A549 (cell line): ENCODE results near the gene SRF.

Experiments used
- BCL3 ChIP-seq: fragments of >200 bp; sonication (Bioruptor Twin); formaldehyde crosslinking; IDR thresholded peaks from 3 replicates; pipeline ENCODE4 v1.6.1; 2016
- CTCF ChIP-seq: fragments of >200 bp; sonication (Bioruptor Twin); formaldehyde crosslinking; IDR thresholded peaks from 3 replicates; pipeline ENCODE4 v1.5.1; 2016
- E2F6 ChIP-seq: IDR thresholded peaks from 2 replicates; pipeline ENCODE4 v1.6.1; 2012; ENCODE audit warnings: low read depth, borderline replicate concordance
- HMGXB4 ChIP-seq: fragments of 250-450 bp; sonication (Bioruptor Pico); IDR thresholded peaks from 2 replicates; pipeline ENCODE4 v1.5.0; 2021; ENCODE audit warnings: mild to moderate bottlenecking, moderate library complexity, borderline replicate concordance
- MAFK ChIP-seq: fragments of 450-650 bp; IDR thresholded peaks from 2 replicates; pipeline ENCODE4 v1.6.1; 2014; ENCODE audit not compliant: partially characterized antibody
- POLR2A ChIP-seq: IDR thresholded peaks from 2 replicates; pipeline ENCODE4 v1.6.1; 2012; ENCODE audit warnings: mild to moderate bottlenecking, low read length
- REST ChIP-seq: fragments of 200-600 bp; sonication (generic); IDR thresholded peaks from 2 replicates; pipeline ENCODE4 v1.6.1; 2016; ENCODE audit warnings: antibody characterized with exemption, mild to moderate bottlenecking, moderate library complexity
- USF2 ChIP-seq: fragments of 450-650 bp; IDR thresholded peaks from 2 replicates; pipeline ENCODE4 v1.6.1; 2014; ENCODE audit warnings: antibody characterized with exemption
- ZC3H11A ChIP-seq: fragments of 450-650 bp; IDR thresholded peaks from 2 replicates; pipeline ENCODE4 v1.6.1; 2014; ENCODE audit warnings: antibody characterized with exemption, mild to moderate bottlenecking

- TF ChIP-seq CTCF (no peak), E2F6 (no peak), BCL3 (no peak), HMGXB4 (no peak), USF2 (no peak), ZC3H11A (no peak), POLR2A (no peak), MAFK (no peak), REST (no peak)
These were observed 26.2 kb upstream of the SRF start for GRCh38 chr6:43144879-43145278.
